Hepatic stellate cell (primary cell): ENCODE measurements around the gene STAC3.
A peak's percentile ranks its signal among the peaks of the same experiment; 100 is the strongest.
"Not testable (repeated sequence)": the region's sequence is repeated elsewhere in the genome, so short reads cannot be mapped to it uniquely, and the experiment has no call there.

Experiments
- DNase-seq: peaks from one replicate; pipeline ENCODE4 v3.0.0; 2011; ENCODE audit warnings: low spot score

The STAC3 gene

DNA sequence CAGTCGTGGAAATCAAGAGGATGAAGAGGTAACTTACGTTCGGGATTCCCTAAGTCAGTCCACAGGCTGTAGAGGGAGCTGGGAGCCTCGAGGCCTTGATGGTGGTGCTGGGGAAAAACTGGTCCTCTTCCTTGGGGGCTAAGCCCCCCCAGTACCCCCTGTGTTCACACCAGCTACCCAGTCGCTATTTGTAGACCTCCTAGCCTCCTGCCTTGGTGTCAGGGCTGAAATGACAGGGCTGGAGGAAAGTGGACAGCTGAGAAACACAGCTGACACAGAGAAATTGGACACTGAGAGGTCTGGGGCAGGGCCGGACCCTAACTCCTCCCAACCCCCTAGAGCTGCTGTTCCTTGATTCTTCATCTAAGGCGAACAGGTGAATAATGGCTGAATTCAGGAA is at the start of gene STAC3:
Gene STAC3 (minus strand): TSS at position 232 of the 400 bp plus-strand sequence. CDS start 1,551 bp downstream, outside the sequence.
- no peak for DNase-seq

GRCh38 chr12:57299514-57300016 is 48.6 kb upstream of the STAC3 start:
- no peak for DNase-seq

- no peak for DNase-seq
These were observed 45.3 kb upstream of the STAC3 start for GRCh38 chr12:57296291-57296690.

GRCh38 chr12:57282073-57282472 is 31.1 kb upstream of the STAC3 start:
- DNase-seq, result not testable (repeated sequence)

GRCh38 chr12:57280211-57281062 is 29.4 kb upstream of the STAC3 start:
- DNase-seq, result peak; percentile 76

- DNase-seq, result no peak
These were observed 27.7 kb upstream of the STAC3 start for GRCh38 chr12:57278465-57279381.

DNA sequence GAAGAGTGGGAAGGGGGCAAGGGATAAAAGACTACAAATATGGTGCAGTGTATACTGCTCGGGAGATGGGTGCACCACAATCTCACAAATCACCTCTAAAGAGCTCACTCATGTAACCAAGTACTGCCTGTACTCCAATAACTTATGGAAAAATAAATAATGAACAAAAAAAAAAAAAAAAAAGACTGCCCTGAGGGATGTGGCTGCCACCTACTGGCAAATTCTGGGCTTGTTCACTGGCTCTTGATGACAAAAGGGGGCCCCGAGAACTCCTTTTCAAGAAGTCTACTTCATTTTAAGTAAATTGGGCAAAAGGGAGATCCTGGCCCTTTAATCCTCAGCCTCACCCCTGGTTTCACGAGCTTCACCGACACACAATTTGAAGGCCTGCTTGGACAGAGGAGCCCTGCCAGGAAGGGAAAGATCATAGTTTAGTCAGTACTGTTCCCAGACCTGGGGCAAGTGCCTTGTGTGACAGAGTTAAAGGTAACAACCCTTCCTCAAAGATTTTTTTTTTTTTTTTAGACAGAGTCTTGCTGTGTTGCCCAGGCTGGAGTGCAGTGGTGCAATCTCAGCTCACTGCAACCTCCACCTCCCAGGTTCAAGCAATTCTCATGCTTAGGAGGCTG is 26.1 kb upstream of the STAC3 start:
- DNase-seq, result peak; percentile 35

- not testable (repeated sequence) for DNase-seq
These were observed 25.2 kb upstream of the STAC3 start for GRCh38 chr12:57276233-57276632.

DNA sequence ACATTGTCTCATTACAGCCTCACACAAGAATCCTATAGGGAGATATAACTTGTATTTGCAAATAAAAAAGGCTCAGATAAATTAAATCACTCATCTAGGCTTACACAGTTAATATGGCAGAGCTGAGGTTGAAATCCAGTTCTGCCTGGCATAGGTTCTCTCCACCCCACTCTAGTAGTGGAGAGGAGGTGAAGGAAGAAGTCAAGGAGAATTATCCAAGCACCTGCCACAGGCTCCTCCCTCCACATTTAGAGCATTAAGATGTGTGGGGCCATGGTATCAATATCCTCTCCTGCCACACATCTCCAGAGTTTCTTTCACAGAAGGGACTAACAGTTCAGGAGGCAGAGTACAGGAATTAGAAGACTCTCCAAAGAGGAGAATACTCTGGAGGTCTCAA is 22.5 kb upstream of the STAC3 start:
- DNase-seq, result no peak

DNA sequence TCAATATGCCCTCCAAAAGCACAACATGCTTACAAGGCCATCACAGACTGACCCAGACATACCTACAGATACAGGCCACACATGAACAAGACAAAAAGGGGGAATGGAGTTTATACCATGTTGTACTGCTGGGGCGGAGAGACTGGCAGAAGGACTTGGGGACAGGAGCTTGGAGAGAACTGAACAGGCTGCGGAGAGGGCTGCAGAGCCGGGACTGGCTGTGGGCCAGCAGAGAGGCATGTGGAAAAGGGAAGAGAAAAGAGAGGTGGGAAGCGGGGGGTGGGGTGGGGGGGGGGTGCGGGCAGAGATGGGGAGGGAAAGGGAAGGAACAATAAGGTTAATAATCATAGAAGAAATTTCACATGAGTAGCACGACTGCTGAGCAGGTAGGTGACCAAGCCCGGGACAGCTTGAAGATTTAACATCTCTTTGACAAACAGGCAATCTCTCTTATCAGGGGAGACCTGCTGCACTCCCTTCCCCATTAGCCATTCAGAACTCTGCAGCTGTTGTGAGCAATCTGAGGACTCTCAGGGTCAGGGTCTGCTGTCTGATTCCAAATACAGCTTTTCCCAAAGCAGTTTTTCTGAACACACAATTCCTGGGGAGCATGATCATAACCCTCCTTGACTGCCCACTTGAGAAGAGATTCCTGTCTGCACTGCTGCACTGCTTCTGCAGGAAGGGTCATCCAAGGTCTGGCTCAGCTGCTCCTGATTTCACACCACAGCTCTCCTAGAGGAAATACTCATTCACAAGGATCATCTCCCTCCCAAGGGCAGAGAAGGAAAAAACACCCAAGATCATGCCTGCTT is 21.6 kb upstream of the STAC3 start:
- no peak for DNase-seq

GRCh38 chr12:57270966-57271470 is 20.0 kb upstream of the STAC3 start:
- no peak for DNase-seq

DNA sequence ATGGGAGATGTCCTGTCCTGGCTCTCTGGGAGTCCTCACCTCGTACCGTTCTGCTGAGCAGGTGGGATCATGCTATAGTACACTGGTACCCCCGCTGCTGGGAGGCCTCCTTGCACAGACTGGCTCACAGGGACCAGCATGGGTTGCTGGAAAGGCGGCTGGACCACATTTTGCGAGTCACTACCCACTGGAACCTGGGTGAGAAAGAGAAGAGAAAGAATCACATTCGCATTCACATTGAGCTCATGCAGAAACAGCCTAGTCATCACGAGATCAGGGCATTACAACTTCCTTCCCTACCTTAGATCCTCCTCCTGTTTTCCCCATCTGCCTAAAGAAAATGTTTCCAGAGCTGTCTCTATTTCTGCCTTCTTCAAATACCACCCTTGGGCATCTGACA is 17.3 kb upstream of the STAC3 start:
- DNase-seq, result no peak

DNA sequence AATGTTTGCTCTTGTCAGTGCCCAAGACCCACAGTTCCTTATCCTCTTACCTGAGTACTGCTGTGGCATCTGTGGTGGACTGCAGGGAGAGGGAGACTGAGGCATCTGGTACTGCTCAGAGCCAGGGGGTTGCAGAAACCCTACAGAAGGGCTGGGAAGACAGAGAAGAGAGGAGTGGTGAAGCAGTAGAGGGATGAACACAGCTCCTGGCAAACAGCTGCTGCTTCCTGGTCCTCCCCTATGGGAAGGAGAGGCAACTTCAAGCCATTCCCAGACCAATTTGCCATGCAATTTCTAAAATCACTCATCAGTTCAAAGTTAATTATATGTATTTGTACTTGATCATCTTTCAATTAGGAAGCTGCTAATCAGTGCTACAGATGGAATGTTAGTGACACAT is 15.7 kb upstream of the STAC3 start:
- no peak for DNase-seq

DNA sequence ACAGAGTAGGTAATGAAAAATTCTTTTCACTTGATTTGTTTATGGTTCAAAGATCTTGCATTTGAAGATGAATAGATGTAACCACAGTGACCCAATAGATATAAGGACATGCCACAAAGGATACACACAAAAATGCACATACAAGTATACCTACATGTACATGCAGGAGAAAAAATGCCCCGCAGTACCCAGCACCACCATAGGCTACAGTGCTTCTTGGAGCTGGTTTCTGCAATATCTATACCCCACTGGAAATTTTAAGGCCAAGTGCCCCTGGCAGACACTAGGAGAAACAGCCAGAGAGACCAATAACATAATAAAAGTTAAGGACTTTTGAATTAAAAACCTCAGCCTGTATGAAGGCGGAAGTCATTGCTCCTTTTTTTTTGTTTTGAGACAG is 12.1 kb upstream of the STAC3 start:
- no peak for DNase-seq

DNA sequence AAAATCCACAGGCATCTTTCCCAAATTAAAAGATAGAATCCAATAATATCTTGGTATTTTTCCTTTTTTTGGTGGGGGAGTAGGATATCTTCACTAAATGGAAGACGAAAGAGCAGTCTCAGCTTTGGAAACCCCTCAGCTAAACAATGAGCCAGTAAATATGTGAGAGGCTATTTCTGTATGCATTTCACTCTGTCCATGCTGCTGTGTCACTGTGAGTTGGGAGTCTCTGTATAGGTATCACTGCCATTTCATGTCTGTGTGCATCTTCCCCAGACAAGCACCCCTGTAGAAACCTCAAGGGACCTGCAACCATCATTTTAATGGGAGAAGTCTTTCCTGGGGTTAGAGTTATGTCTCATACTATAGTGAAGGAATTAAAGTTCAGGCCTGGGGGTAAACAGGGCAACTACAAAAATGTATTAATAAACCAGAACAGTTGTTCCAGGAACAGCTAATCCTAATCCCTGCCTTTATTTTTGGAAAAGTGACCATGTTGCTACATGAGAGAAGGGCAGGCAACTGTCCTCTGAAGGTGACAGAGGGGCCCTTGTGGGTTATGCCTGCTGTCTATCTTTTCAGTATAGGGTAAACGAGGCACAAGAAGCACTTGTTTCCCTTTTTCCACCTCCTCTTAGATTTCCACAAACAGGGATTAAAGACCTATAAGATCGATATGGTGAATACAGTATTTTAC is 11.3 kb upstream of the STAC3 start:
- DNase-seq, result no peak

DNA sequence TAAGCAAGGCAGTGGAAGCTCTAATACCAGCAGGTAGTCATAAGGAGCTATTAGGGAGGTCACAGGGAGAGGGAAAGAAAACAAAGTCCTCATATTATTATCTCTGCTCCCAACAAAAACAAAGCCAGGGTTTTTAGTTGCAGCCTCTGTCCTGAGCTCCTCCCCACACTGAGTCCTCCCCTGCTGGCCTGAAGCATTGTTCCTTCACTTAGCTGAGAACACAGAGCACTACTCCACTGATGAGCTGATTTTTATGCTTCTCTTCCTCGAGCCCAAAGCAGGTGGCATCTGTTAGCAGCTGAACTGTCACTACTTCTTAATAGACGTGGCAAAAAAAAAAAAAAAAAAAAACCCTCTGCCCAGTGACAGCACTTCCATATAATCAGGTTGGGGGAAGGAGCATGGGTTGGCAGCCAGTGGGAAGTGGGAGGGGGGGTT is 10.5 kb upstream of the STAC3 start:
- DNase-seq, result no peak

GRCh38 chr12:57260366-57260765 is 9.4 kb upstream of the STAC3 start:
- DNase-seq, result no peak

- DNase-seq, result no peak
These were observed 8.3 kb upstream of the STAC3 start for GRCh38 chr12:57258977-57259970.

- no peak for DNase-seq
These were observed 4.9 kb upstream of the STAC3 start for GRCh38 chr12:57255916-57256315.
